Measurements from ENCODE around the gene RIBC1. TPM values are rescaled to one million over a fixed set of nuclear protein-coding genes. Genes with fewer than 3 reads are reported as not detected.

Gene RIBC1
- total and polyA plus RNA-seq, 10 of the 15 experiments (the other 5 are each of a cell fraction or from before 2014, with no cell fraction given): 0.22 to 1.0 (median 0.54) TPM

DNA sequence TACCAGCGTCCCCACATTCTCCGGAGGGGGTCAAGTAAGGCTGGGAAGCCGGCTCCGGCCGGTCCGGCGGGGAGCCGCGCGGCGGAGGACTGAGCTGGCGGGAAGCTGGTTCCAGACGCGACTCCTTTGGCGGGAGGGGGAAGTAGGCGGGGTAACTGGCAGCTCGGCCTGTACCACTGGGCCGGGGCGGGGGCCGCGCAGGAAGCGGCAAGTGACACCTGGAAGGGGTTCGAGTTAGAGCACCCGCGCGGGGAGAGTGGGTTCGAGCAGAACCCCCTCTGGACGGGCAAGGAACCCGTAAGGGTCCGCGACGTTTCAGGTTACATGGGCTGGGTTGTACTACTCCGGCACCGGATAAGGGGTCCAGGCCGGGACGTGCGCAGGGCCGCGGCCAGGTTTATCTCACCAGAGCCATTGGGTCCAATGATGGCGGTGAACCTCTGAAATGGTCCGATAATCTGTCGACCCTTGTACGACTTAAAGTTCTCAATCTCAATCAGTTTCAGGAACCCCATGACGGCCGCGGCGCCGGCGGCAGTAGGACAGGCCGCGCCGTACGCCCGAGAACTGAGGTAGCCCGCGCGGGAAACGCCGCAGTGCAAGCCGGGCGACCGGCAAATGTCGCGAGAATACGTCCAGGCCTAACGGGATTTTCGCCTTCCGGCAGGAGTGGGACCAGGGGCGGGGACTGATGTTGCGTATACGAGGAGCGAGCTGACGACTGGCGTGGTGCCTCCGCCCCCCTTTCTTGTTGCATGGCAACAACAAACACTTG lies 400 bp upstream of the RIBC1 start, which contains the start of gene SMC1A (continued):
- TF ChIP-seq EGR1 (IDR thresholded peaks at IDR 0.05; ENCODE audit: borderline replicate concordance in 1 of 2, low read depth in 2 of 2, low read length in 2 of 2) (0 out of 3 replicates have a peak, but pooled peaks of 1 of the 2 experiments have one; percentile 1), IKZF2 (IDR thresholded peaks at IDR 0.05) (no peak; a peak in 1 of 4 replicates), ETV6 (conservative IDR thresholded peaks at IDR 0.05 in 1 of 2, IDR thresholded peaks at IDR 0.05 in 1 of 2; ENCODE audit: borderline replicate concordance in 1 of 2, low read depth in 1 of 2) (no peak), SP1 (IDR thresholded peaks at IDR 0.05; ENCODE audit: low read depth, low read length) (peak; percentile 35), EZH2 (IDR thresholded peaks at IDR 0.05; ENCODE audit: borderline replicate concordance, control insufficient read depth, low read depth, low read length) (no peak), BCL11A (IDR thresholded peaks at IDR 0.05; ENCODE audit: low read depth, low read length) (no peak)

DNA sequence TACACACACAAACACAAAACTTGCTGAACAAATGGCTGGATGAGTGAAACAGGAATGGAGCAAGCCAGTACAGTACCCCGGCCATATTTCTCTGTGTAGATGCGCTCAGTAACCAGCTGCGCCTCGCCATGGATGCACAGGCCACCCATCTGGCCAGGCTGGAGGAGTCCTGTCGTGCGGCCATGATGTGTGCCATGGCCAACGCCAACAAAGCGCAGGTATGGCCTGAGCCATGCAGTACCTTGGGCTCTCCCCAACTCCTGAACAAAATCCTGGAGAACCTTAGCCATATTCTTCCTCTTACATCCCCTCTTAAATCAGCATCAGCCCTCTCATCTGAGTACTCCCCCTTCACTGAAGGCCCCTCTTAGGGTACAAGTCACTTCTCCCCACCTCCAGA lies 7.1 kb downstream of the RIBC1 start:
- Histone ChIP-seq H3K4me1 (ENCODE audit: control insufficient read depth, insufficient read depth, low read length) (peaks cover 2% of the 10 kb centered on the region; the same call in 1 of the 2 replicates), H3K9me3 (replicated peaks; ENCODE audit: control insufficient read depth, insufficient read depth, low read length) (no peaks in the 10 kb centered on the region), H3K4me2 (ENCODE audit: control insufficient read depth, insufficient read depth) (no peak overlapping the region), H2AFZ (ENCODE audit: control insufficient read depth, low read depth, low read length) (no peak overlapping the region), H3K4me3 (no peak overlapping the region), H3K27ac (ENCODE audit: control insufficient read depth, insufficient read depth) (no peak overlapping the region), H3K9ac (ENCODE audit: control insufficient read depth, insufficient read depth, low read length) (no peak overlapping the region), H3K27me3 (replicated peaks in 1 of 2; ENCODE audit: control insufficient read depth in 2 of 2, insufficient read depth in 2 of 2, low read length in 1 of 2) (no peaks in the 10 kb centered on the region), H3K36me3 (ENCODE audit: control insufficient read depth in 2 of 2, insufficient read depth in 2 of 2, low read length in 1 of 2) (no peaks in the 10 kb centered on the region; a peak in 1 of 4 replicates), H4K20me1 (ENCODE audit: control insufficient read depth, insufficient read depth) (peaks cover 2% of the 10 kb centered on the region; the same call in 1 of the 2 replicates), H3K79me2 (ENCODE audit: control insufficient read depth, insufficient read depth, low read length) (peaks cover 9% of the 10 kb centered on the region)
- ATAC-seq: no peak
- RAD21 ChIA-PET (ENCODE audit: unreplicated experiment): no interaction called here
- no peak for DNase-seq (ENCODE audit: low read depth, low spot score)
- CTCF ChIA-PET: no interaction called here
- SMC1A ChIA-PET (ENCODE audit: uncharacterized antibody, unreplicated experiment): no interaction called here
- intact Hi-C loops (cut with micrococcal nuclease; ENCODE audit: unreplicated experiment) (no loop called here), in situ Hi-C loops (cut with MboI) (loop anchor here (5.0 kb wide), 1 partner anchor 117 kb away; no protein-coding TSS in a partner anchor)
- no peak for FAIRE-seq
- POLR2A ChIA-PET: no interaction called here
- 84% methylated on average over 8 of the region's 8 CpGs for WGBS (ENCODE audit: insufficient coverage, insufficient replicate concordance, low lambda C conversion rate, missing lambda C conversion rate)
- no TSS peak for BruUV-seq (replicated peaks)
- no peak for TF ChIP-seq MEF2A (IDR thresholded peaks at IDR 0.05; ENCODE audit: insufficient read depth, low read depth, low read length)
- TF ChIP-seq EP300 (IDR thresholded peaks at IDR 0.05; ENCODE audit: borderline replicate concordance in 1 of 2, control insufficient read depth in 1 of 2, low read depth in 2 of 2, low read length in 2 of 2): no peak
- no peak for TF ChIP-seq NRF1 (conservative IDR thresholded peaks at IDR 0.05; ENCODE audit: low read depth, low read length)
- TF ChIP-seq, protein P1, sequence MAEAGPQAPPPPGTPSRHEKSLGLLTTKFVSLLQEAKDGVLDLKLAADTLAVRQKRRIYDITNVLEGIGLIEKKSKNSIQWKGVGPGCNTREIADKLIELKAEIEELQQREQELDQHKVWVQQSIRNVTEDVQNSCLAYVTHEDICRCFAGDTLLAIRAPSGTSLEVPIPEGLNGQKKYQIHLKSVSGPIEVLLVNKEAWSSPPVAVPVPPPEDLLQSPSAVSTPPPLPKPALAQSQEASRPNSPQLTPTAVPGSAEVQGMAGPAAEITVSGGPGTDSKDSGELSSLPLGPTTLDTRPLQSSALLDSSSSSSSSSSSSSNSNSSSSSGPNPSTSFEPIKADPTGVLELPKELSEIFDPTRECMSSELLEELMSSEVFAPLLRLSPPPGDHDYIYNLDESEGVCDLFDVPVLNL (IDR thresholded peaks at IDR 0.05; ENCODE audit: low read depth, low read length): no peak
- TF ChIP-seq, protein P2, sequence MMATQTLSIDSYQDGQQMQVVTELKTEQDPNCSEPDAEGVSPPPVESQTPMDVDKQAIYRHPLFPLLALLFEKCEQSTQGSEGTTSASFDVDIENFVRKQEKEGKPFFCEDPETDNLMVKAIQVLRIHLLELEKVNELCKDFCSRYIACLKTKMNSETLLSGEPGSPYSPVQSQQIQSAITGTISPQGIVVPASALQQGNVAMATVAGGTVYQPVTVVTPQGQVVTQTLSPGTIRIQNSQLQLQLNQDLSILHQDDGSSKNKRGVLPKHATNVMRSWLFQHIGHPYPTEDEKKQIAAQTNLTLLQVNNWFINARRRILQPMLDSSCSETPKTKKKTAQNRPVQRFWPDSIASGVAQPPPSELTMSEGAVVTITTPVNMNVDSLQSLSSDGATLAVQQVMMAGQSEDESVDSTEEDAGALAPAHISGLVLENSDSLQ (IDR thresholded peaks at IDR 0.05): no peak
- no peak for TF ChIP-seq ZNF217 (IDR thresholded peaks at IDR 0.05)
- TF ChIP-seq WRNIP1 (IDR thresholded peaks at IDR 0.05; ENCODE audit: borderline replicate concordance, low read depth, low read length): no peak
- TF ChIP-seq SRF (IDR thresholded peaks at IDR 0.05; ENCODE audit: low read depth in 2 of 2, low read length in 2 of 2): no peak
- TF ChIP-seq CBX3 (IDR thresholded peaks at IDR 0.05; ENCODE audit: borderline replicate concordance, low read depth): no peak
- TF ChIP-seq, protein P3, sequence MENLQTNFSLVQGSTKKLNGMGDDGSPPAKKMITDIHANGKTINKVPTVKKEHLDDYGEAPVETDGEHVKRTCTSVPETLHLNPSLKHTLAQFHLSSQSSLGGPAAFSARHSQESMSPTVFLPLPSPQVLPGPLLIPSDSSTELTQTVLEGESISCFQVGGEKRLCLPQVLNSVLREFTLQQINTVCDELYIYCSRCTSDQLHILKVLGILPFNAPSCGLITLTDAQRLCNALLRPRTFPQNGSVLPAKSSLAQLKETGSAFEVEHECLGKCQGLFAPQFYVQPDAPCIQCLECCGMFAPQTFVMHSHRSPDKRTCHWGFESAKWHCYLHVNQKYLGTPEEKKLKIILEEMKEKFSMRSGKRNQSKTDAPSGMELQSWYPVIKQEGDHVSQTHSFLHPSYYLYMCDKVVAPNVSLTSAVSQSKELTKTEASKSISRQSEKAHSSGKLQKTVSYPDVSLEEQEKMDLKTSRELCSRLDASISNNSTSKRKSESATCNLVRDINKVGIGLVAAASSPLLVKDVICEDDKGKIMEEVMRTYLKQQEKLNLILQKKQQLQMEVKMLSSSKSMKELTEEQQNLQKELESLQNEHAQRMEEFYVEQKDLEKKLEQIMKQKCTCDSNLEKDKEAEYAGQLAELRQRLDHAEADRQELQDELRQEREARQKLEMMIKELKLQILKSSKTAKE (IDR thresholded peaks at IDR 0.05; ENCODE audit: low read depth, poor library complexity, severe bottlenecking): no peak
- no peak for TF ChIP-seq FOXK2 (IDR thresholded peaks at IDR 0.05)
- TF ChIP-seq CHD1 (IDR thresholded peaks at IDR 0.05; ENCODE audit: low read depth, low read length): no peak
